ENCODE data around the gene CFAP251. TPM values are rescaled to one million over a fixed set of nuclear protein-coding genes. Genes with fewer than 3 reads are reported as not detected.

Gene CFAP251
- total RNA-seq, 2 experiments from 2014 or later = 2.0 to 2.9 TPM

DNA sequence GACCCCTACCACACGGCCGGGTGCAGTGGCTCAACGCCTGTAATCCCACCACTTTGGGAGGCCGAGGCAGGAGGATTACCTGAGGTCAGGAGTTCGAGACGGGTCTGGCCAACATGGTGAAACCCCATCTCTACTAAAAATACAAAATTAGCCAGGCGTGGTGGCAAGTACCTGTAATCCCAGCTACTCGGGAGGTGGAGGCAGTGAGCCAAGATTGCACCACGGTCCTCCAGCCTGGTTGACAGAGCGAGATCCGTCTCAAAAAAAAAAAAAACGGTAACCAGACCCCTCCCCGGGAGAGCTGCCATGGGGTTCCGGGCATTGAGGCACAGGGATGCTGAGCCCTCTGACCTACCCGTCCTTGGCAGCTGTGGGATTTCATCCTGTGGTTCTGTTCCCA, 125.1 kb downstream of the CFAP251 start:
- Mint-ChIP-seq H3K27ac (no peak overlapping the region), H3K9me3 (no peaks in the 10 kb centered on the region), H3K4me1 (ENCODE audit: low read depth) (no peaks in the 10 kb centered on the region), H3K36me3 (ENCODE audit: low read depth) (no peaks in the 10 kb centered on the region), H3K4me3 (no peak overlapping the region), H3K27me3 (no peaks in the 10 kb centered on the region)
- no peak for ATAC-seq
- DNase-seq = no peak
- intact Hi-C loops (cut with micrococcal nuclease) = no loop called here
- ChIA-PET CTCF (interaction anchor here (0.9 kb wide), 1 partner anchor 12 kb away, joined by 5 read pairs; no protein-coding TSS in a partner anchor), POLR2A (interaction anchor here (0.9 to 1.3 kb wide), 2 partner anchors 17 to 80 kb away, joined by 3 read pairs; no protein-coding TSS in a partner anchor)
- TF ChIP-seq, protein P1, sequence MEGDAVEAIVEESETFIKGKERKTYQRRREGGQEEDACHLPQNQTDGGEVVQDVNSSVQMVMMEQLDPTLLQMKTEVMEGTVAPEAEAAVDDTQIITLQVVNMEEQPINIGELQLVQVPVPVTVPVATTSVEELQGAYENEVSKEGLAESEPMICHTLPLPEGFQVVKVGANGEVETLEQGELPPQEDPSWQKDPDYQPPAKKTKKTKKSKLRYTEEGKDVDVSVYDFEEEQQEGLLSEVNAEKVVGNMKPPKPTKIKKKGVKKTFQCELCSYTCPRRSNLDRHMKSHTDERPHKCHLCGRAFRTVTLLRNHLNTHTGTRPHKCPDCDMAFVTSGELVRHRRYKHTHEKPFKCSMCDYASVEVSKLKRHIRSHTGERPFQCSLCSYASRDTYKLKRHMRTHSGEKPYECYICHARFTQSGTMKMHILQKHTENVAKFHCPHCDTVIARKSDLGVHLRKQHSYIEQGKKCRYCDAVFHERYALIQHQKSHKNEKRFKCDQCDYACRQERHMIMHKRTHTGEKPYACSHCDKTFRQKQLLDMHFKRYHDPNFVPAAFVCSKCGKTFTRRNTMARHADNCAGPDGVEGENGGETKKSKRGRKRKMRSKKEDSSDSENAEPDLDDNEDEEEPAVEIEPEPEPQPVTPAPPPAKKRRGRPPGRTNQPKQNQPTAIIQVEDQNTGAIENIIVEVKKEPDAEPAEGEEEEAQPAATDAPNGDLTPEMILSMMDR (IDR thresholded peaks at IDR 0.05) = no peak

DNA sequence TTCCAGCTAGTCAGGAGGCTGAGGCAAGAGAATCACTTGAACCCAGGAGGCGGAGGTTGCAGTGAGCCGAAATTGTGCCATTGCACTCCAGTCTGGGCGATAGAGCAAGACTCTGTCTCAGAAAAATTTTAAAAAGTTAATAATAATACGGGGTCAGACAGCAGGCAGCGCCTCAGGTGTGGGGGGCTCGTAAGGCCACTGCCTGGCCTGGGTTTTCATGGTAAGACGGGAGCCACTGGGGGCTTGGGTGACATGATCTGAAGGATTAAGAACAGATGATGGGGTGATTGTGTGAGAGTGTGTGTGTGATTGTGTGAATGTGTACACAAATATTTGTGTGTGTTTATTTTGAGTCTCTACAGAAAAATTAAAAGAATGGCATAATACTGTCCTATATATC, 126.9 kb downstream of the CFAP251 start:
- Mint-ChIP-seq H3K9me3 (no peaks in the 10 kb centered on the region), H3K27me3 (no peaks in the 10 kb centered on the region), H3K4me3 (no peak overlapping the region), H3K27ac (no peak overlapping the region), H3K4me1 (ENCODE audit: low read depth) (no peaks in the 10 kb centered on the region), H3K36me3 (ENCODE audit: low read depth) (no peaks in the 10 kb centered on the region)
- TF ChIP-seq, protein P1 (IDR thresholded peaks at IDR 0.05) = no peak
- POLR2A ChIA-PET = no interaction called here
- CTCF ChIA-PET = no interaction called here
- ATAC-seq = no peak
- DNase-seq = no peak
- intact Hi-C loops (cut with micrococcal nuclease) = no loop called here

DNA sequence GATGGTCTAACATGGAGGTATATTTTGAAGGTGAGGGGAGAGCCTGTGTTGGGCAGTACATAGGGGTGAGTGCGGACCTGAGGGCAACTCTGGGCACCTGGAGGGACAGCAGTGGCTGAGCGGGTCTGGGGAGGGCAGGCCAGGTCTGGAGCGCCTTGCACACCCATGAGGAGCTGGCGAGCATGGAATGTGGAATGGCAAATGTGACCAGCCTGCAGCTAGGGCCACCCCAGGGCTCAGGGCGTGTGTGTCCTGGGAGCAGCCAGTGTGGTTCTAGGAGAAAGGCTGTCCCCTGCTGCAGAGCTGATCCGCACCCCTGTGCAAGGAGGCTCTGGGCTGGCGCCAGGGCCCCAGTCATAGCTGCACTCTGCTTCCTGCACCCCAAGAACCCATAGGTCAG, 127.8 kb downstream of the CFAP251 start:
- ChIA-PET POLR2A (no interaction called here), CTCF (interaction anchor here (0.8 to 1.0 kb wide), 2 partner anchors 8 to 77 kb away, joined by 3 to 4 read pairs; no protein-coding TSS in a partner anchor)
- ATAC-seq = no peak
- no peak overlapping the region for H3K27ac Mint-ChIP-seq
- no peaks in the 10 kb centered on the region for H3K36me3 Mint-ChIP-seq (ENCODE audit: low read depth)
- no peak overlapping the region for H3K4me3 Mint-ChIP-seq
- H3K27me3 Mint-ChIP-seq = no peaks in the 10 kb centered on the region
- H3K4me1 Mint-ChIP-seq (ENCODE audit: low read depth) = no peaks in the 10 kb centered on the region
- TF ChIP-seq, protein P1 (IDR thresholded peaks at IDR 0.05) = no peak
- H3K9me3 Mint-ChIP-seq = no peaks in the 10 kb centered on the region
- DNase-seq = no peak
- intact Hi-C loops (cut with micrococcal nuclease) = no loop called here

- TF ChIP-seq, protein P1 (IDR thresholded peaks at IDR 0.05) = no peak
- no peaks in the 10 kb centered on the region for H3K36me3 Mint-ChIP-seq (ENCODE audit: low read depth)
- no peak overlapping the region for H3K4me3 Mint-ChIP-seq
- POLR2A ChIA-PET = no interaction called here
- CTCF ChIA-PET = interaction anchor here (1.0 kb wide), 1 partner anchor 143 kb away, joined by 3 read pairs; no protein-coding TSS in a partner anchor
- H3K27ac Mint-ChIP-seq = no peak overlapping the region
- DNase-seq = no peak
- intact Hi-C loops (cut with micrococcal nuclease) = no loop called here
- no peaks in the 10 kb centered on the region for H3K9me3 Mint-ChIP-seq
- no peak for ATAC-seq
- H3K4me1 Mint-ChIP-seq (ENCODE audit: low read depth) = no peaks in the 10 kb centered on the region
- no peaks in the 10 kb centered on the region for H3K27me3 Mint-ChIP-seq
These were observed 129.8 kb downstream of the CFAP251 start for GRCh38 chr12:122048151-122048550.

DNA sequence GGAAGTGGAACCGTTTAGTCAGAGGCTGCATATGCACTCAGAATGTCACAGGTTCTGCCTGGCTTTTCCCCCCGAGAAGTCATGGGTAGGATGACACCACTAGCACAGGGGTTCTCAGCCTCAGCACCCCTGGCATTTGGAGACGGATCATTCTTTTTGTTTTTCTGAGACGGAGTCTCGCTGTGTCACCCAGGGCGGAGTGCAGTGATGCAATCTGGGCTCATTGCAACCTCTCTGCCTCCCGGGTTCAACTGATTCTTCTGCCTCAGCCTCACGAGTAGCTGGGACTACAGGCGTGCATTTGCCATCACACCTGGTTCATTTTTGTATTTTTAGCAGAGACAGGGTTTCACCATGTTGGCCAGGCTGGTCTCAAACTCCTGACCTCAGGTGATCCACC, 131.4 kb downstream of the CFAP251 start:
- CTCF ChIA-PET = no interaction called here
- H3K9me3 Mint-ChIP-seq = no peaks in the 10 kb centered on the region

More for the DNA sequence above, 131.4 kb downstream of the CFAP251 start:
- TF ChIP-seq, protein P1 (IDR thresholded peaks at IDR 0.05) = no peak
- H3K36me3 Mint-ChIP-seq (ENCODE audit: low read depth) = no peaks in the 10 kb centered on the region
- POLR2A ChIA-PET = no interaction called here
- no peaks in the 10 kb centered on the region for H3K27me3 Mint-ChIP-seq
- ATAC-seq (no peak), DNase-seq (no peak)
- peaks cover 4% of the 10 kb centered on the region for H3K4me1 Mint-ChIP-seq (ENCODE audit: low read depth)
- H3K27ac Mint-ChIP-seq = no peak overlapping the region
- no peak overlapping the region for H3K4me3 Mint-ChIP-seq
- intact Hi-C loops (cut with micrococcal nuclease) = loop anchor here (10.0 kb wide), 1 partner anchor 145 kb away; no protein-coding TSS in a partner anchor

Measured in activated CD8-positive, alpha-beta T cell treated with anti-CD3 and anti-CD28 coated beads for 36 hours (primary cell).